Right lobe of liver (tissue), 6 donors: ENCODE results near the gene CAMK4. TPM values are rescaled to one million over a fixed set of nuclear protein-coding genes. Genes with fewer than 3 reads are reported as not detected.

Experiments used
- ATAC-seq, 4 donors: fragments of 200-7000 bp; cut with Tn5 transposase; one replicate each; pipeline ENCODE4 v1.9.1; 2020; ENCODE audit warnings: mild to moderate bottlenecking in 4 of 4, moderate library complexity in 4 of 4
- DNase-seq, 3 donors: peaks; one replicate each; pipeline ENCODE4 v3.0.0-alpha.2; 2020
- H3K27ac ChIP-seq, 3 donors: fragments of 200-600 bp; one replicate each; pipeline ENCODE4 v1.8.0; 2022
- H3K27me3 ChIP-seq, 2 donors: fragments of 200-600 bp; one replicate each; pipeline ENCODE4 v1.8.0; 2022
- H3K36me3 ChIP-seq, 4 donors: fragments of 200-600 bp; sonication (generic) in 1 of 4; one replicate each; pipeline versions ENCODE4 v1.5.1 to v1.8.0; 2017 to 2022; ENCODE audit warnings: control low read depth in 1 of 4
- H3K4me1 ChIP-seq, 4 donors: fragments of 200-600 bp; sonication (generic) in 1 of 4; one replicate each; pipeline versions ENCODE4 v1.5.1 to v1.8.0; 2017 to 2022; ENCODE audit warnings: control low read depth in 1 of 4
- H3K4me3 ChIP-seq, 3 donors: fragments of 200-600 bp; one replicate each; pipeline ENCODE4 v1.8.0; 2022
- H3K9me3 ChIP-seq, 4 donors: fragments of 200-600 bp; sonication (generic) in 1 of 4; one replicate each; pipeline versions ENCODE4 v1.5.1 to v1.8.0; 2017 to 2022; ENCODE audit warnings: control low read depth in 1 of 4
- CTCF ChIP-seq, 4 donors: fragments of 200-600 bp in 3 of 4; fragments of 450-650 bp in 1 of 4; IDR thresholded peaks; one replicate each; pipeline versions ENCODE4 v1.5.1 to v1.8.0; 2016 to 2022; ENCODE audit warnings: antibody characterized with exemption in 4 of 4, mild to moderate bottlenecking in 2 of 4
- POLR2A ChIP-seq: fragments of 450-650 bp; IDR thresholded peaks from one replicate; pipeline ENCODE4 v1.6.1; 2017; ENCODE audit warnings: antibody characterized with exemption, mild to moderate bottlenecking
- WGBS: methylation state at CpG from one replicate; pipeline ENCODE4 v1.1.6; 2018; ENCODE audit warnings: low coverage, low lambda C conversion rate; ENCODE audit not compliant: insufficient coverage; ENCODE audit errors: missing lambda C conversion rate; 5-methylcytosine and 5-hydroxymethylcytosine counted together
- intact Hi-C, 2 donors: fragments of 100-400 bp; cut with DNase I; formaldehyde crosslinking; loops; one replicate each; pipeline versions ENCODE4 v1.11.2 to v1.14.1; 2022
- total RNA-seq, 6 experiments: library from RNA; depleted of rRNA in 2 of 6; stranded (reverse); fragments of >200 nt in 2 of 6; fragmentation: NEBNext Ultra II Directional in 3 of 6; extraction: Animal tissue kit (Norgen Biotek cat#: 25700) in 3 of 6; gene quantifications; one replicate each; pipeline versions ENCODE4 v1.1.0 to v1.2.4, GENCODE V29; 2016 to 2023
- donor health status: DM: no; HTN: yes; CAD: no.
- donor health status: DM: no; HTN: no; CAD: no.
- donor health status: DM: no; HTN: no; CAD: no.
- donor health status: DM: no; HTN: yes; CAD: no.
- donor health status: DM: no; HTN: yes; CAD: no.

The CAMK4 gene
- total RNA-seq, 6 experiments from 2014 or later: 0.81 to 4.3 (median 1.3) TPM

GRCh38 chr5:111313017-111313724, 89.0 kb downstream of the CAMK4 start:
- Histone ChIP-seq H3K4me3 (no peak overlapping the region), H3K27me3 (no peaks in the 10 kb centered on the region), H3K4me1 (no peaks in the 10 kb centered on the region), H3K9me3 (no peaks in the 10 kb centered on the region), H3K36me3 (no peaks in the 10 kb centered on the region), H3K27ac (no peak overlapping the region)
- 39% methylated on average over 2 of the region's 2 CpGs for WGBS
- intact Hi-C loops: no loop called here
- DNase-seq (no peak), ATAC-seq (no peak)
- no peak for TF ChIP-seq POLR2A
- TF ChIP-seq CTCF (IDR thresholded peaks at IDR 0.05): no peak

GRCh38 chr5:111320953-111321352, 96.8 kb downstream of the CAMK4 start:
- Histone ChIP-seq H3K27me3 (no peaks in the 10 kb centered on the region), H3K4me3 (no peak overlapping the region), H3K36me3 (no peaks in the 10 kb centered on the region), H3K27ac (no peak overlapping the region), H3K9me3 (no peaks in the 10 kb centered on the region), H3K4me1 (no peaks in the 10 kb centered on the region)
- 0% methylated on average over 1 of the region's 1 CpG for WGBS
- TF ChIP-seq CTCF (IDR thresholded peaks at IDR 0.05) (no peak), POLR2A (no peak)
- intact Hi-C loops: no loop called here
- no peak for ATAC-seq
- no peak for DNase-seq

- intact Hi-C loops: no loop called here
- ATAC-seq (no peak), DNase-seq (no peak)
- H3K27ac ChIP-seq: no peak overlapping the region
- H3K4me3 ChIP-seq: no peak overlapping the region
- no peaks in the 10 kb centered on the region for H3K9me3 ChIP-seq
- no peaks in the 10 kb centered on the region for H3K4me1 ChIP-seq
- no peak for TF ChIP-seq CTCF (IDR thresholded peaks at IDR 0.05)
- TF ChIP-seq POLR2A: no peak
- no peaks in the 10 kb centered on the region for H3K27me3 ChIP-seq
- no peaks in the 10 kb centered on the region for H3K36me3 ChIP-seq
These were observed 97.2 kb downstream of the CAMK4 start for GRCh38 chr5:111321376-111321775.

DNA sequence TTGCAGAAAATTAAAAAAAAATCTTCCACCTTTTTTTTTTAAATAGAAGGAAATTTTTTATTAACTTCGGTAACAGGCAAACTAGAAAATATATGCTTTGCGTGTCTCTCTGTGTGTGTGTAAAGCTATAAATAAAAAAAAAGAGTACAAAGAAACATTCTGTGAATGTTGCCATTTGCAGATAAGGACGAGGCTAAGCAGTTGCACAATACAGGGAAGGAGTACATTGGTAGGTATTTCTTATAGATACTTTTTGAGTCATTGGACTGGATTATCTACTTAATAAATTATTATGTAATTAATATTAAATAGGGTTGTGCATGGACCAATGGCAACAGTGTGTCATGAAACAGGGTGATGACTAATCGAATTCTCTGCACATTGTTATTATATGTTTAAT, 102.4 kb downstream of the CAMK4 start:
- no peak overlapping the region for H3K27ac ChIP-seq
- intact Hi-C loops: no loop called here

More for the DNA sequence above, 102.4 kb downstream of the CAMK4 start:
- Histone ChIP-seq H3K4me3 (no peak overlapping the region), H3K4me1 (no peaks in the 10 kb centered on the region), H3K9me3 (no peaks in the 10 kb centered on the region), H3K27me3 (no peaks in the 10 kb centered on the region), H3K36me3 (no peaks in the 10 kb centered on the region)
- DNase-seq (no peak), ATAC-seq (no peak)
- WGBS: 55% methylated on average over 4 of the region's 4 CpGs
- TF ChIP-seq CTCF (IDR thresholded peaks at IDR 0.05) (no peak), POLR2A (no peak)
